ENCODE results near the gene DELE1. TPM values are rescaled to one million over a fixed set of nuclear protein-coding genes. Genes with fewer than 3 reads are reported as not detected.

Gene DELE1
- total RNA-seq, 4 donors from 2014 or later, result 47.2 to 67.2 (median 49.2) TPM

DNA sequence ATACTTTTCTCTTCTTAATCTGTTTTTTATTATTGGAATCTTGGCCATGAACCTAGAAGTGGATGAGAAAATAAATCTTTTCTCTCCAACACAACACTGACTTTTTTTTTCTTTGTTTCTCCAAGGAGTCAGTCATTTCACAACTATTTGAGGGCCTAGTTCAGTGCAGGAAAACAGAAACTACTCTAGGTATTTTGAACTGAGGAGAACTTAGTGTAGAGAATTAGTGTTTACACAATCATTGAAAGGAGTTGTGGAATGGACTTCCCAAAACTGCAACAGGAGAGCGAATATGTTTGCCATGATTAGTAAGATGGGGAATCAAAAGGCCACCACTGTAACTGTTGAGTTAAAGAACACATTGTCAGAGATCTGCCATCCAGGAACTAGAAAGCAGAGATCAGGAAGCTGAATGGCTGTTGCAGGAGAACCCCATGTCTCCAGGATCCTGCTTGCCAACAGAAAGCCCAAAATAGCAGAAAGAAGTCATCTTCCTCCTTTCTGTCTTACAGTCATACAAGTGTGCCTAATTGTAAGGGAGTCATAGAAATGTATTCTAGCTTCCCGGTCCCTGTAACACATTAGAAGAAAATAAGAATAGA lies 25.1 kb upstream of the DELE1 start:
- WGBS, 2 donors, result 63 to 74% methylated on average over 2 of the region's 2 CpGs
- intact Hi-C loops (cut with DNase I; ENCODE audit: low total_unique reads), result no loop called here
- no peak for DNase-seq (ENCODE audit: low spot score in 2 of 2)
- TF ChIP-seq, protein P1, sequence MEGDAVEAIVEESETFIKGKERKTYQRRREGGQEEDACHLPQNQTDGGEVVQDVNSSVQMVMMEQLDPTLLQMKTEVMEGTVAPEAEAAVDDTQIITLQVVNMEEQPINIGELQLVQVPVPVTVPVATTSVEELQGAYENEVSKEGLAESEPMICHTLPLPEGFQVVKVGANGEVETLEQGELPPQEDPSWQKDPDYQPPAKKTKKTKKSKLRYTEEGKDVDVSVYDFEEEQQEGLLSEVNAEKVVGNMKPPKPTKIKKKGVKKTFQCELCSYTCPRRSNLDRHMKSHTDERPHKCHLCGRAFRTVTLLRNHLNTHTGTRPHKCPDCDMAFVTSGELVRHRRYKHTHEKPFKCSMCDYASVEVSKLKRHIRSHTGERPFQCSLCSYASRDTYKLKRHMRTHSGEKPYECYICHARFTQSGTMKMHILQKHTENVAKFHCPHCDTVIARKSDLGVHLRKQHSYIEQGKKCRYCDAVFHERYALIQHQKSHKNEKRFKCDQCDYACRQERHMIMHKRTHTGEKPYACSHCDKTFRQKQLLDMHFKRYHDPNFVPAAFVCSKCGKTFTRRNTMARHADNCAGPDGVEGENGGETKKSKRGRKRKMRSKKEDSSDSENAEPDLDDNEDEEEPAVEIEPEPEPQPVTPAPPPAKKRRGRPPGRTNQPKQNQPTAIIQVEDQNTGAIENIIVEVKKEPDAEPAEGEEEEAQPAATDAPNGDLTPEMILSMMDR (IDR thresholded peaks at IDR 0.05), result no peak
- no peak for TF ChIP-seq POLR2A (IDR thresholded peaks at IDR 0.05)
- no peak overlapping the region for H3K4me3 ChIP-seq (ENCODE audit: low read depth, poor library complexity, severe bottlenecking)

DNA sequence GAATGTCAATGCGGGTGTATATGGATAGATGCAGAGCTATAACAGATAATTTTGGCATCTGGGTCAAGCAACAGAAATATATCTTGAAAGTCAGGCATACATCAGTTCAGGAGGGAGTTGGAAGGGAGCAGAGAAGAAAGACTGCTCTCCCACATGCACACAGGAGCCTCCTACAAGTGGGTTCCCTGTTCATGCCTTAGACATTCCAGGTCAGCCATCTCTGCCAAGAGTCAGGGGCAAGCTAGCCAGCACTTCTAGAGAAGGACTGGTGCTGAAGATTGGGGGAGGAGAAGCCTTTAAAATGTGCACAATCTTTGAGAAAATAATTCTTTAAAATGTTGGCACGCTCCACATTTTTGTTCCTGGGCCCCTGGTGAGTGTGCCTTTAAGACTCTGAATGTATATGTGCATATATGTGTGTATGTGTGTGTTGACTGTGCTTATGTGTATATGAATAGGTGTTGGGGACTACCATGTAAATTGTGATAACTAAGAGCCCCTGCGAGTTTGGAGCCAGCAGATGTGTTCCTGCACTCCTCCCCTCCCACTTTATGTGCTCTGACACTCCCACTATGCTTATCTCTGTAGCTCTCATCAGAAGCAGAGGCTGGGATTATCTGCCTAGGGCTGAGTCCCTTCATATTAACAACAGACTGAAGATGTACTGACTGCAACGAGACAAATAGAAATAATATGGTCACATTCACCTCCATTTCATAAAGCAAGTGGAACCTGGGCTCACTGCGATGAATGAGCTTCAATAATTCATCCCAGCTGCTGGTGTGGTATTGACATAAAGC lies 21.5 kb upstream of the DELE1 start:
- 64 to 74% methylated on average over 5 of the region's 5 CpGs for WGBS, 2 donors
- intact Hi-C loops (cut with DNase I; ENCODE audit: low total_unique reads), result no loop called here
- DNase-seq (ENCODE audit: low spot score in 2 of 2), result peak in 1 of 2 donors; percentile 39
- TF ChIP-seq POLR2A (IDR thresholded peaks at IDR 0.05), result no peak
- TF ChIP-seq, protein P1 (IDR thresholded peaks at IDR 0.05), result no peak
- no peak overlapping the region for H3K4me3 ChIP-seq (ENCODE audit: low read depth, poor library complexity, severe bottlenecking)

DNA sequence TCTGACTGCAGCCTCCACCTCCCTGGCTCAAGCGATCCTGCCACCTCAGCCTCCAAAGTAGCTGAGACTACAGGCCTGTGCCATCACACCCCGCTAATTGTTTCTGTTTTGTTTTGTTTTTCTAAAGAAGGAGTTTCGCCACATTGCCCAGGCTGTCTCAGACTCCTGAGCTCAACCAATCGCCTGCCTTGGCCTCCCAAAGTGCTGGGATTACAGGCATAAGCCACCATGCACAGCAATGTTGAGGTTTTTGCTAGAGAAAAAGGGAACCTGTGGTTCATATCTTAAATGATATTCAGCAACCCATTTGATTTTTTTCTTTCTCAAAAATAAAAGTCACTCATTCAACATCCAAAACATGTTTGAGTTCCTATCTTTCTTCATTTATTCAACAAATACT lies 20.4 kb upstream of the DELE1 start:
- WGBS, 2 donors, result 73 to 86% methylated on average over 4 of the region's 4 CpGs
- TF ChIP-seq, protein P1 (IDR thresholded peaks at IDR 0.05), result no peak
- no peak for TF ChIP-seq POLR2A (IDR thresholded peaks at IDR 0.05)
- peak in 1 of 2 donors; percentile 62 for DNase-seq (ENCODE audit: low spot score in 2 of 2)
- intact Hi-C loops (cut with DNase I; ENCODE audit: low total_unique reads), result no loop called here
- no peak overlapping the region for H3K4me3 ChIP-seq (ENCODE audit: low read depth, poor library complexity, severe bottlenecking)

DNA sequence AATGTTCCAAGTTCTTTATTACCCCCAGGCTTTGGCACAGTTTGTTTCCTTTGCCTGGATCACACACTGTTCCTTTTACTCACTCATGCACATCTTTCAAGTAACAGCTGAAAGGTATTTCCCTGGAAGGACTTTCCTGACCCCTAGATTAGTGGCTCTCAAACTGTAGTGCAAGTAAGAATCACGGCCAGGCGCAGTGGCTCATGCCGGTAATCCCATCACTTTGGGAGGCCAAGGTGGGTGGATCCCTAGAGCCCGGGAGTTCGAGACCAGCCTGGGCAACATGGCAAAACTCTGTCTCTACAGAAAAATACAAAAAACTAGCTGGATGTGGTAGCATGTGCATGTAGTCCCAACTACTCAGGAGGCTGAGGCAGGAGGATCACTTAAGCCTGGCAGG lies 19.1 kb upstream of the DELE1 start:
- WGBS, 2 donors, result 40 to 50% methylated on average over 5 of the region's 5 CpGs
- DNase-seq (ENCODE audit: low spot score in 2 of 2), result peak in 1 of 2 donors; percentile 66
- no peak overlapping the region for H3K4me3 ChIP-seq (ENCODE audit: low read depth, poor library complexity, severe bottlenecking)
- TF ChIP-seq, protein P1 (IDR thresholded peaks at IDR 0.05), result no peak
- TF ChIP-seq POLR2A (IDR thresholded peaks at IDR 0.05), result no peak
- intact Hi-C loops (cut with DNase I; ENCODE audit: low total_unique reads), result no loop called here

DNA sequence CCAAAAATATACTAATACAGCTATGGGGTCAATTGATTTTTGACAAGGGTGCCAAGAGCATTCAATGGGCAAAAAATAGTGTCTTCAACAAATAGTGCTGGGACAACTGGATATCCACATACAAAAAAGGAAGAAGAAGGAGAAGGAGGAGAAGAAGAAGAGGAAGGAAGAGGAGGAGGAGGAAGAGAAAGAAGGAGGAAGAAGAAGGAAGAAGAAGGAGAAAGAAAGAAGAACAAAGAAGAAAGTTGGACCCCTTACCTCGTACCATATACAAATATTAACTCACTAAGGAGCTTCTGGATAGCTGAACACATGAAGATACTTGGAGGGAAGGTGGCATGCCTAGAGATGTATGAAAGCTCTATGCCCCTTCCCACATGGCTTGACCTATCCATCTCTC lies 17.2 kb upstream of the DELE1 start:
- TF ChIP-seq POLR2A (IDR thresholded peaks at IDR 0.05), result no peak
- TF ChIP-seq, protein P1 (IDR thresholded peaks at IDR 0.05), result no peak
- intact Hi-C loops (cut with DNase I; ENCODE audit: low total_unique reads), result no loop called here
- 3 to 45% methylated on average over 1 of the region's 1 CpG for WGBS, 2 donors

More for the DNA sequence above, 17.2 kb upstream of the DELE1 start:
- DNase-seq (ENCODE audit: low spot score in 2 of 2), result no peak
- no peak overlapping the region for H3K4me3 ChIP-seq (ENCODE audit: low read depth, poor library complexity, severe bottlenecking)

Data from lower leg skin (tissue), 4 donors.